GM10266 (cell line): ENCODE data around the gene ARHGEF40.

Experiments
- DNase-seq: peaks from one replicate; pipeline ENCODE4 v3.0.0; 2012; ENCODE audit errors: extremely low spot score
- CTCF ChIP-seq: IDR thresholded peaks from 2 replicates; pipeline ENCODE4 v1.5.1; 2012; ENCODE audit warnings: mild to moderate bottlenecking, low read depth; ENCODE audit not compliant: control insufficient read depth, insufficient read depth; ENCODE audit errors: missing control alignments

The ARHGEF40 gene

GRCh38 chr14:21048638-21049037 lies 21.5 kb upstream of the ARHGEF40 start:
- no peak for DNase-seq
- no peak for TF ChIP-seq CTCF

- DNase-seq = no peak
- no peak for TF ChIP-seq CTCF
Observed at GRCh38 chr14:21049271-21049673, 20.8 kb upstream of the ARHGEF40 start.

- DNase-seq = no peak
- TF ChIP-seq CTCF = no peak
Observed at GRCh38 chr14:21050597-21050996, 19.5 kb upstream of the ARHGEF40 start.

- TF ChIP-seq CTCF = no peak
- no peak for DNase-seq
Observed at GRCh38 chr14:21053184-21054122, 16.7 kb upstream of the ARHGEF40 start.

GRCh38 chr14:21054123-21054767 lies 15.9 kb upstream of the ARHGEF40 start:
- no peak for DNase-seq

GRCh38 chr14:21054768-21055145 lies 15.3 kb upstream of the ARHGEF40 start:
- no peak for DNase-seq
- TF ChIP-seq CTCF = no peak

More at GRCh38 chr14:21054123-21054767, 15.9 kb upstream of the ARHGEF40 start:
- no peak for TF ChIP-seq CTCF
